Measurements from ENCODE around the gene FBN1. TPM values are rescaled to one million over a fixed set of nuclear protein-coding genes. Genes with fewer than 3 reads are reported as not detected.

FBN1 gene
- total and polyA plus RNA-seq, 2 of the 13 experiments (the other 11 are each of a cell fraction or from before 2014, with no cell fraction given), result 1.5 to 3.0 TPM

- TF ChIP-seq ZNF281 (CRISPR knock-in tag; IDR thresholded peaks at IDR 0.05; ENCODE audit: borderline replicate concordance) (no peak), ZBTB14 (CRISPR knock-in tag; IDR thresholded peaks at IDR 0.05) (no peak), ZNF546 (CRISPR knock-in tag; conservative IDR thresholded peaks at IDR 0.05) (no peak), PHF8 (CRISPR knock-in tag; IDR thresholded peaks at IDR 0.05) (no peak), HOXA3 (CRISPR knock-in tag; IDR thresholded peaks at IDR 0.05) (no peak), ZNF839 (CRISPR knock-in tag; IDR thresholded peaks at IDR 0.05; ENCODE audit: borderline replicate concordance) (no peak)
Observed at GRCh38 chr15:48384616-48385015, 260.9 kb downstream of the FBN1 start (continued).

GRCh38 chr15:48383031-48383430 lies 262.5 kb downstream of the FBN1 start:
- H3K9me3 ChIP-seq (ENCODE audit: low read length), result no peaks in the 10 kb centered on the region
- H2AFZ ChIP-seq (ENCODE audit: low read length), result no peak overlapping the region
- intact Hi-C loops (cut with micrococcal nuclease; ENCODE audit: unreplicated experiment), result no loop called here
- WGBS (ENCODE audit: low lambda C conversion rate), result 3% methylated on average over 2 of the region's 2 CpGs
- no peak for ATAC-seq
- H3K9ac ChIP-seq (ENCODE audit: insufficient read depth, low read depth, low read length), result no peak overlapping the region
- no peaks in the 10 kb centered on the region for H3K4me1 ChIP-seq (ENCODE audit: insufficient read depth, low read length)
- H3K27me3 ChIP-seq (ENCODE audit: control insufficient read depth in 1 of 2, insufficient read depth in 2 of 2, low read length in 2 of 2), result no peaks in the 10 kb centered on the region; a peak in 1 of 5 replicates
- DNase-seq (ENCODE audit: low spot score), result no peak
- no peak for TF ChIP-seq JUN (CRISPR knock-in tag; IDR thresholded peaks at IDR 0.05)
- H3K4me2 ChIP-seq (ENCODE audit: low read depth, low read length), result no peak overlapping the region
- no peak overlapping the region for H3K4me3 ChIP-seq (replicated peaks in 1 of 3; ENCODE audit: insufficient read depth in 1 of 3, low read depth in 2 of 3, low read length in 3 of 3)
- CTCF ChIA-PET (ENCODE audit: low intra/inter-chr PET ratio, low total read pairs), result no interaction called here
- H3K36me3 ChIP-seq (replicated peaks in 1 of 2; ENCODE audit: control insufficient read depth in 1 of 2, insufficient read depth in 2 of 2, low read length in 2 of 2), result no peaks in the 10 kb centered on the region
- no peaks in the 10 kb centered on the region for H4K20me1 ChIP-seq (ENCODE audit: insufficient read depth, low read length)
- H3K27ac ChIP-seq (ENCODE audit: extremely low read length, insufficient read depth, low read length), result no peak overlapping the region
- POLR2A ChIA-PET, result no interaction called here
- in situ Hi-C loops (cut with HindIII; ENCODE audit: extremely low pct_ligation_motif_present, low pct_unique_long_range_greater_than_20kb), result no loop called here
- no peaks in the 10 kb centered on the region for H3K79me2 ChIP-seq (ENCODE audit: insufficient read depth, low read length)
- no peak for FAIRE-seq
- no TSS peak for BruUV-seq (replicated peaks)
